GM18519 (cell line): ENCODE measurements around the gene EQTN.

Experiments
- ATAC-seq: cut with Tn5 transposase; IDR thresholded peaks from one replicate; pipeline ENCODE4 v1.9.1; 2021; ENCODE audit warnings: mild to moderate bottlenecking, moderate library complexity; ENCODE audit not compliant: unreplicated experiment, low FRiP score

Gene EQTN

DNA sequence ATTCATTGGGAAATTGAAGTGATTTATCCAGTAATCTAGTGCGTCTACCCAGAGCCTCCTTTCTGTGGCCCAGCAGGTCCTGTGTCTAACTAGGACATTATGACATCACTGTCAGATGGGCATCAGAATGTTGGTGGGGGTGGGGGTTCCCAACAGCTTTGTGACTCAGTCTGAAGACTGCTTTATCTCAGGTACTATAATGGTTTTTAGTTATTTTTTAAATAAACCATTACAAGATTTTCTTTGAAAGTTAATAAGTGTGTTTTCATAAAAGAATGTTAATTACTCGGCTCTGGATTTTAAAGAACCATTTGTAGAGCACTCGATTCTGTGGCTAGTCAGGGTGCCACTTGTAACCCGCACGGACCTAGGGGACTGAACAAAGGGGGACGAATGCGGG lies at the start of gene EQTN:
Gene EQTN, minus strand, starts transcription at position 101 of the 400 bp plus-strand sequence. Its CDS starts 95 bp downstream, at position 6.
- ATAC-seq, result no peak

DNA sequence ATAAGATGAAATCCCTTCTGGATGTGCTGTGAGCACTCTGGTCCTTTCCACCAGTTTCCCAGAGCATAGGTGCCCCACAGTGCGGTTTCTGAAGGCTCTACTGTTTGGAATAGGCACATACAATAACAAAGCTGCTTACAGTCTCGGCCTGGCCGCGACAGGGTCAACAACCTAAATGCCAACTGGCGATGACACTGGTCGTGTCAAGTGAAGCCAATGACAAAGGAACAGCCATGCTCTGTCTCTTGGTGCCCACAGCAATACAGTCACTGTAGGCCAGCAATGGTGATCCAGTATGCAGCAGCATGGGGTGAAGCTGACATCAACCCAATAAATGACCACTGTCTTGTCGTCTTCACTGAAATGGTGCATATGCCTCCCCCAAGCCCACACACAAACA lies 47.8 kb upstream of the EQTN start:
- no peak for ATAC-seq

GRCh38 chr9:27341545-27342294 lies 44.8 kb upstream of the EQTN start:
- no peak for ATAC-seq

GRCh38 chr9:27340961-27341511 lies 44.1 kb upstream of the EQTN start:
- ATAC-seq, result no peak

DNA sequence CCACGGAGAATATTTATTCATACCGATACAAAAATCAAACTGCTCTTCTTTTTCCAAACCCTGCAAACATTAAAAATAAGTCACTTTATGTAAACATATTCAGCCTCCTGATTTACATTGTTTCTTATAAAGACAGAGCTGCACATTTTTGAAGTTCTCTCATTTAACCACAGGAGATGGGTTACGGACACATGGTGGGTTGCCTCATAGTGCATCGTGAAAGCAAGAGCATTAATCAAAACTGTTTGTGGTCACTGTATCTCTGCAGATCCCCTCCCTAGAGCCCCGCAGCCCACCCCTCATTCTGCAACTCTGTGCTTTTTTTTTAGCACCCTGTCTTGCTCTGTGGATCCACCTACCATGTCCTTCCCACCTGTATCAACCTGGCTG lies 43.3 kb upstream of the EQTN start:
- ATAC-seq, result no peak

DNA sequence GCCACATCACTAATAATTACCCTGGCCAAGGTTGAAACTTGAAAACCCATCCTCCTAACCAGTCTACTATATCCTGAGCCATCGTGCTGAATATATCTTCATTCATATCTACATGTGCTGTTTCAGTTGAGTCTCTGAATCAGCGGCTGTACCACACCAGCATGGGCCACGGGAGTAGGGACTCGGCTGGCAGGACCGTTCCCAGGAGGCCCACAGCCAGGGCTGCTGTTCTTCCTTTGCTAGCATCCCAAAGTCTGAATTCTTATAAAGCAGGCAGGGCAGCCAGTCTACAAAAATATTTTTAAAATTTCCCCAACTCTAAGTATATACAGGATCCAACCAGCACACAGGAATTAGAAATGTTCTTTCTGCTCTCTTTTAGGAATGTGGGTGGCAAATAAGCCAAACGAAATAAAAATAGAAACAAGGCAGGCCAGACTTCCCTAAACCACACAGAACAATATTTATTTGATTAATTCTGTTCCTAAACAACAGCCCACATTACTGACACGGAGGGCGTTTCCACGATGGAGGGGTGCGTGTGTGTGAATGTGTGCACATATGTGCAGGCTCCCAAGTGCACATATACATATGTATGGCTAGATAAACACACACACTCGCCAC lies 42.8 kb upstream of the EQTN start:
- ATAC-seq, result no peak

DNA sequence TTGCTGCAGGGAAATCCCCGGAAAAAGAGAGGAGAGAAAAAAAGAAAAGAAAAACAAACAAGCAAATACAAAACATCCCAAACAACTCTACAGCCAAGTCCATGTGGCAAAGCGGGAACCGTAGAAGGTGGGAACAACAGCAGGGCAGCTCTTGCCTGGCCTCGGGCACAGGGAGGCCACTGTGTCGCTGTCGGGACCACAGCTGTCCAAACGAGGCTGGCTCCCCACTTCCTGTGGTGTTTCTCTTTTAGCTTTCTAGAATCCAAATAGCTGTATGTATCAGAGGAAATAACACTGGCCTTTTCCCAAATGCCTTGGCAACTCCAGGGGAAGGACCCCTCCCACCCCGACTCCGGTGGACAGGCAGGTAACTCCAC lies 41.6 kb upstream of the EQTN start:
- ATAC-seq, result no peak

- no peak for ATAC-seq
Measured at GRCh38 chr9:27337833-27338526, 41.0 kb upstream of the EQTN start.

DNA sequence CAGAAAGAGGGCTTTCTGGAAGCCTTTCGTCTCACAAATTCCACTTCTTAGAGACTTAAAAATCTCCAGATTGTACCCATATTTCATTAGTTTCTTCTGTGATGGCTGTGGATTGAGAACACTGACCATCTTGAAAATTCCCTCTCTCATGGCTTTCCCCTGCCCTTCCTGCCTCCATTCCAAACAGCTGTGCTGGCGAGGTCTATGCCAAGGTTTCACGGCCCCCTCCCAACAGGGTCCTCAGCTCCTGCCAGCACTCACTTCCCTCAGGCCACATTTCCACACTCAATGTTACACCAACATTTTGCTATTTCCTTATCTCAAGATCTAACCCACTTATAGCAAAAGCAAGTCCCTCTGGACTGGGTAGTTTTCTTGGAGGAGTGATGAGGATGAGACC lies 40.3 kb upstream of the EQTN start:
- no peak for ATAC-seq

DNA sequence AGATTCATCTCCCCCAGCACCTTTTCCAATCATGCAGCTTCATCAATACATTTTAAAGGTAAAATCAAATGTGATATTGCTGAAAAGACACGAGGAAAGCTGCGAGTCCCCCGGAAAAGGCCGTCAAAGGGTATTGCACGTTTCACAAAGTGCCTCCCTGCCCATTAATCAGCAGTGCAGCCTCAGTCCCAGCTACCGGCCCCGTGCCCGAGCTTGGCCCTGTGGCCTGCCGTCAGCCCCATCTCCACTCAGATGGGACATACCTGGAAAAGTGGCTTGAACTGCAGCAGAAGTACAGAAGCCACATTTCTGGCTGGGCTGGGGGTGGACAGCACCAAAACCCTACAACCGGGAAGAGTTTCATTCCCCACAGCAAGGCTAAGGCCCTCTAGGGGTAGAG lies 39.9 kb upstream of the EQTN start:
- no peak for ATAC-seq

- ATAC-seq, result no peak
Measured at GRCh38 chr9:27336126-27336525, 39.2 kb upstream of the EQTN start.

DNA sequence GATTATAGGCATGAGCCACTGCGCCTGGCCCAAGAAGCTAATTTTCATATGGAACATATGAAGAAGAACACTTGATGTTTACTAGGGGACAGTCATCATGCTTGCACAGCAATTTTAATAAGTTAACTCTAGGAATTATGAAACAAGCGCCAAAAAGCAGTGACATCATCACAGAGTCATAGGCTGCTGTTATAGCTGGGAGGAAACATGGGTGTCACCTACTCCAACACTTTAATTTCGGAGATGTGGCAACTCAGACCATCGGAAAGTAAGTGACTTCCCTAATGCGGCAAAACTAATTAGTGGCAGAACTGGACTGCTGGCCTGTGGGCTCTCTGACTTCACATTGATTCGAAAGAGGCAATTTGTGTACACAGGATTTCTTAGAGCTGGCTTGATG lies 38.1 kb upstream of the EQTN start:
- no peak for ATAC-seq

- peak; percentile 90 for ATAC-seq
Measured at GRCh38 chr9:27333241-27334052, 36.5 kb upstream of the EQTN start.

DNA sequence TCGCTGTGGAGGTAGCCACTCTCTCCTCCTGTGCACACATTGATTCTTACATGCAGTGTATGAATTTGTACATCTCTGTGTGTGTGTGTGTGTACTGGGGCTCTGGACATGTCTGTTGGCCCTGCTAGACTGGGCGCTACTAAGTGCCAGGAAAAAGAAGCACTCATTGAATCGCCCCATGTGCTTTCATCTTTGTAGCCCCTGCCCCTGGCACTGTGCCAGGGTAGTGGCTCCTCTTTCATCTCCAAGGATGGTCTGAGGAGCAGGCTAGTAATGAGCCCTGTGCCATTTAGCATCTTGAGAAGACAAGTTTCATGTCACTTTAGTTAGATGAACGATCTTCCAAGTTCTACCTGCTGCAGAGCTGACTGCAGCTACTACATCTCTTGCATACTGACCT lies 34.4 kb upstream of the EQTN start:
- no peak for ATAC-seq

- ATAC-seq, result no peak
Measured at GRCh38 chr9:27329291-27329690, 32.3 kb upstream of the EQTN start.

DNA sequence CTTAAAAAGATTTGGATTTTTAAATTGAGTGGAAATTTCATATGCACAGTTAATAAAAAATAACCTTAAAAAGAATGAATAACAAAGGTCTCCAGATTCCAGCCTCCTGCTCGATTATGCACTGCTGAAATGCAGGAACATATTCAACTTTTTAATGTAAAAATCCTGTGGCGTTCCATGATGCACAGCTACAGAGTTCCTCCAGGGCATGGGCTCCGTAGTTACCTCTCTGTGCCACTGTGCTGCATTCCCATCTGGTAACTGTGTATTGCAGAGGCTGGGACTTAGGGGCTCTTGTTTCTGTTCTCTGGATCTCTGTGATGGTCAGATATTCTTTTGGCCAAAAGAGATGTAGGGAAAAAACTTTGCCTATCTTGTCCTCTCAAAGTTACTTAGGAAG lies 31.5 kb upstream of the EQTN start:
- ATAC-seq, result no peak

DNA sequence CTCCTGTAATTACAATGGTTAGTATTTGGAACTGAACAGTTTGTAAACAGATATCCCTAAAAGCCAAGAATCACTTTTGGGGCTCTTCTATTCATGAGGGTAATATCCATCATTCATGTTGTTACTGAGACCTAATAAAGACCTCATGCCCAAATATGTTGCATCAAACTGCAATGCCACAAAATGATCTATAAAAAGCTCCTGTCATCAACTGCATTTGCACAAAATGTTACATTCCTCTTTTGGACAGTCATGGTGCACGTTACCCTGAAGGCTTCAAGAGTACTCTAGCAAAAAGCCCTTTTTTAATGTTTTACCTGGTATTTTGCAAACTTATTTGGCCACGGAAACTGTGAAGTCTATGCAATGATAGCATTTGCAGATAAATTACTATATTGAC lies 14.2 kb upstream of the EQTN start:
- ATAC-seq, result no peak

- no peak for ATAC-seq
Measured at GRCh38 chr9:27310582-27310981, 13.6 kb upstream of the EQTN start.

GRCh38 chr9:27308691-27309390 lies 11.9 kb upstream of the EQTN start:
- no peak for ATAC-seq

- ATAC-seq, result no peak
Measured at GRCh38 chr9:27304521-27304920, 7.6 kb upstream of the EQTN start.
